AG09309 (cell line): ENCODE results near the gene BDKRB2.

ENCODE experiments used
- DNase-seq: peaks from one replicate; pipeline ENCODE4 v3.0.0-alpha.2; 2010; ENCODE audit warnings: low read depth
- H3K4me3 ChIP-seq: 2 replicates; pipeline ENCODE4 v1.5.1; 2011; ENCODE audit warnings: mild to moderate bottlenecking, low read depth, low read length, moderate library complexity; ENCODE audit not compliant: control insufficient read depth
- TF ChIP-seq, protein P1 (sequence below): IDR thresholded peaks from 2 replicates; pipeline ENCODE4 v1.5.1; 2011; ENCODE audit warnings: mild to moderate bottlenecking, low read depth, low read length, inconsistent platforms; ENCODE audit not compliant: insufficient read depth, control insufficient read depth; ENCODE audit errors: missing control alignments

Gene BDKRB2

DNA sequence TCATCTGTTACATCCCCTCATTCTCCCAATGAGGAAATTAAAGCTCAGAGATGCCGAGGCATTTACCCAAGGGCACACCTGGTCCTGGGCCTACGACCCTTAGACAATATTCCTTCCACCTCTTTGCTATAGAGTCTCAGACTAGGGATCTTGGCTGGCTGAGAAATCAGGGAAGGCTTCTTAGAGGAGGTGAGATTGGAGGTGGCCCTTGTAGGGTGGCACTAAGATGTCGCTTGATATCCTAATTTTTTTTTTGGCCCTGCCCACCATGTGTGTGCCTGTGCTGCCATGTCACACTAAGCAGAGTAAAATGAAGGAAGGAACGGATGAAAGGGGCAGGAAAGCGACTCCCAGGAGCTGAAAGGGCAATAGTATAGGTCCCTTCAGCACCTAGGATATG lies 20.6 kb downstream of the BDKRB2 start:
- TF ChIP-seq, protein P1, sequence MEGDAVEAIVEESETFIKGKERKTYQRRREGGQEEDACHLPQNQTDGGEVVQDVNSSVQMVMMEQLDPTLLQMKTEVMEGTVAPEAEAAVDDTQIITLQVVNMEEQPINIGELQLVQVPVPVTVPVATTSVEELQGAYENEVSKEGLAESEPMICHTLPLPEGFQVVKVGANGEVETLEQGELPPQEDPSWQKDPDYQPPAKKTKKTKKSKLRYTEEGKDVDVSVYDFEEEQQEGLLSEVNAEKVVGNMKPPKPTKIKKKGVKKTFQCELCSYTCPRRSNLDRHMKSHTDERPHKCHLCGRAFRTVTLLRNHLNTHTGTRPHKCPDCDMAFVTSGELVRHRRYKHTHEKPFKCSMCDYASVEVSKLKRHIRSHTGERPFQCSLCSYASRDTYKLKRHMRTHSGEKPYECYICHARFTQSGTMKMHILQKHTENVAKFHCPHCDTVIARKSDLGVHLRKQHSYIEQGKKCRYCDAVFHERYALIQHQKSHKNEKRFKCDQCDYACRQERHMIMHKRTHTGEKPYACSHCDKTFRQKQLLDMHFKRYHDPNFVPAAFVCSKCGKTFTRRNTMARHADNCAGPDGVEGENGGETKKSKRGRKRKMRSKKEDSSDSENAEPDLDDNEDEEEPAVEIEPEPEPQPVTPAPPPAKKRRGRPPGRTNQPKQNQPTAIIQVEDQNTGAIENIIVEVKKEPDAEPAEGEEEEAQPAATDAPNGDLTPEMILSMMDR = no peak
- DNase-seq = no peak

DNA sequence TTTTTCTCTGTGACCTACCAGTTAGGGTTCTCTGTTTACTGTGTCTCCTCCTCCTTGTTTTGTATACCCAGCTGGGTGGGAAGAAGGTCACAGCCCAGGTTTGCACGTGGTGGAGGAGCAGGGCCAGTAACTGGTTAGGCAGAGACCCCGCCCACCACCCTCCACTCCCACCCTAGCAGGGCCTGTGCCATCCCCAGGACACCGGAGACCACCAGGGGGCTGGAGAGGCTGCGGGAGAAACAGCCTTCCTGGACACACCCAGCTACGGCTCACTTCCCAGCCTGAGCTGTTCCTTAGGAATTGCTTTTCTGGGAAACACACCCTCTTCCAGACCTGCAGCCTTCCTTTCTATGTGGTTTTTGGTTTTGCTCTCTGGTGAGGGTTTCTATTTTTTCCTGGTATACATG lies 21.1 kb downstream of the BDKRB2 start:
- no peak overlapping the region for H3K4me3 ChIP-seq
- TF ChIP-seq, protein P1 = peak; percentile 68
- peak; percentile 21 for DNase-seq

More for the DNA sequence above, 20.6 kb downstream of the BDKRB2 start:
- no peak overlapping the region for H3K4me3 ChIP-seq

DNA sequence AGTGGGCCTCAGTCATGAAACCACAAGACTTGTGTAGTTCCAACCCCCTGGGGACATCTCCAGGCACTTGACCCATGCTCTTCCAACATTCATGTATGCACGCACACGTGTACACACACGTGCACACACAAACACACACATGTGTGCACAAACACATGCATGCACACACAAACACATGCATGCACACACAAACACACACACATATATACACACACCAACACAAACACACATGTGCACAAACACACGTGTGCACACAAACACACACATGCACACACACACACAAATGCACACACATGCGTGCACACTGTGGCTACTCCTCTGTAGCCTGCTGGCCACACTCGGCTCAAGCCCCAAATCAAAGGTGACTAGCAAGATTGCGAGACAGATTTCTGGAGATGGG lies 22.8 kb downstream of the BDKRB2 start:
- TF ChIP-seq, protein P1 = no peak
- DNase-seq = no peak
- no peak overlapping the region for H3K4me3 ChIP-seq

DNA sequence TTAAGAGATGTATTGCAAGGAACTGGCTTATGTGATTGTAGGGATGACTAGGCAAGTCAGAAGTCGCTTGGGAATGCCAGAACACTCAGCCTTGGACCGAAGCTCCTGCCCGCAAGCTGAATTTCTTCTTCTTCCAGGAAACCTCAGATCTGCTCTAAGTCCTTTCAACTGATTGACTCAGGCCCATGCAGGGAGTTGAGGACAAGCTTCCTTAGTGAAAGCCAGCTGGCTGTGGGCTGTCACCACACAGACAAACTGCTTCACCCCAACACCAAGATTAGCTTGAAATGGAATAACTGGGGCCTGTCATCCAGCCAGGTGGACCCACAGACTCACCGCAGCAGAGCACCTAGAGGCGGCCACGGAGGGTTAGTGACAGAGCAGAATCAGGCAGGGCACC lies 24.7 kb downstream of the BDKRB2 start:
- no peak overlapping the region for H3K4me3 ChIP-seq
- DNase-seq = no peak
- TF ChIP-seq, protein P1 = no peak

DNA sequence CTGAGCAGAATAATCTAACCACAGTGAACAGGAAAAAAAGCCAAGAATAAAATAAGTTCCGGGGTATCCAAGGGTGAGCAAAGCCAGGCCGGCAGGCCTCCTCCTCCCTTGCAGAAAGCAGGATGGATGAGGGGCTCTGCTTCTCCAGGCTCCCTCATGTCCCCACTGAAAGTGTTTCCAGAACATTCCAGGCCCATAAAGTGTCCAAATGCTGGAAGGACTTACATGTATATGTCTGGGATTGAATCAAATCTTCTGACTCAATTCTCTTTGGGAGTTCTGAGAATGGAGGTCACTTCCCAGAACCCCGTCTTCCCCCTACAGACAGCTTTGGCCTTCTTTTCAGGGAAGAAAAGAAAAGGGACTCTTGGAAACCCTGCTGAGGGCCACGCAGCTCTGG lies 26.4 kb downstream of the BDKRB2 start:
- H3K4me3 ChIP-seq = no peak overlapping the region
- TF ChIP-seq, protein P1 = no peak
- DNase-seq = no peak

GRCh38 chr14:96231526-96232130 lies 27.0 kb downstream of the BDKRB2 start:
- H3K4me3 ChIP-seq = no peak overlapping the region
- no peak for DNase-seq
- TF ChIP-seq, protein P1 = no peak

GRCh38 chr14:96232506-96232905 lies 27.9 kb downstream of the BDKRB2 start:
- no peak overlapping the region for H3K4me3 ChIP-seq
- no peak for DNase-seq
- TF ChIP-seq, protein P1 = no peak
